GM19035 (cell line): ENCODE results near the gene KIAA1549.

Source experiments
- ATAC-seq: cut with Tn5 transposase; IDR thresholded peaks from one replicate; pipeline ENCODE4 v1.9.1; 2021; ENCODE audit not compliant: unreplicated experiment

KIAA1549 gene

DNA sequence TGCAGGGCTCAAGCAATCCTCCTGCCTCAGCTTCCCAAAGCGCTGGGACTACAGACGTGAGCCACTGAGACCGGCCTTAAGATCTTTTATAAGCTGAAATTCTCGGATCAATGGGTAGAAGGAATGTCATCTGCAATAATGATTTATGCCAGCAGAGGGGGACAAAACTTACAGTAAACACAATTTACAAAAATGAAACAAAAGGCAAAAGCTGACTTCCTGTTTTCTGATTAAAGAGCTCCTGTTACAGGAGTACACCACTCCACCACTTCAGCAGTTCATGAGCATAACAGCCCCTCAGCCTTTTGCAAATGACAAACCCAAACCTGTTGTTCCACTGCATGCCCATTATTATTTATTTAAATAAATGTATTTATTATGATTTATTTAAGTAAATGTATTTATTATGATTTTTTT, 94.7 kb downstream of the KIAA1549 start:
- ATAC-seq = peak; percentile 78

DNA sequence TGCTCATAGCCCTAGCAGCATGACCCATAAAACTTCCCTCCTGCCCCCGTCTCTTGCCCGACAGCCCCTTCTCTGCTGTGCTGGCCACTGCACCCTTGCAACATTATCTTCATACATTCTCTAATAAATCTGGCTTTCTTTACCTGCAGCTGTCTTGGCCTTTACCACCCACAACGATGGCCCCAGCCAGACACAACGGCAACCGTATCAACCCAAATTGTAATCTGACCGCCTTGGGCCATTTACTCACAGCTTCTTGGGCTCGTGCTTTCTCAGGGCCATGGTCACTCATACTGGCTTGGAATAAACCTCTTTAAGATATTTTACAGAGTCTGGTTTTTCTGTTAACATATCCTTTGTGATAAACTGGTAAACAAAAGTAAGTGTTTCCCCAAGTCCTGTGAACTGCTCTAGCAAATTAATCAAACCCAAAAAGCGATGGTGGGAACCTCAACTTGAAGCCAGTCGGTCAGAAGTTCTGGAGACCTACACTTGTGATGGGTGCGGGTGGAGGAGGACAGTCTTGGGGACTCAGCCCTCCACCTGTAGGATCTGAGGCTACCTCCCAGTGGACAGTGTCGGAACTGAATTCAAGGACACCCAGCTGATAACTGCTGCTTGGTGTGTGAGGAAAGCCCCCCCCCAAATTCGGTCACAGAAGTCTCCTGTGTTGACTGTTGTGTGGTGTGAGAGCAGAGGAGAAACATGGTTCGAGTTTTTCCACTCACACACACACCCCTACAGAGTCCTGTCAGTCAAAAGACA, 95.6 kb downstream of the KIAA1549 start:
- no peak for ATAC-seq

DNA sequence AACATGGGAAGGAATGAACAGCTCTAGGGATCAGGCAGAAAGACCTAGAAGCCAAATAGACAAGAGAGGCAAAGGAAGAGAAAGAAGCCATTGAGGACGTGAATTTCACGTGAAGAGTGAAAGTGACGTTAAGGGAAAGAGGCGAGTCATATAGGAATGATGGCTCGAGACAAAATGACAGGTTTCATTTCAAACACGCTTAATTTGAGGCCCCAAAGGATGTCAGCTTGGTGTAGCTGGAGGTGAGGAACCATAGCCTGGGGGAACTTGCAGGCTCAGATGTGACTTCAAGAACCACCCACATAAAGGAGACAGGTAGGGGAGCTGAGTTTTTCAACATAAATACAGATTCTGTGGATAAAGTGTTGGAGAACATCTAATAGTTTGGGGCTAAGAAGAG, 98.9 kb downstream of the KIAA1549 start:
- ATAC-seq = no peak

DNA sequence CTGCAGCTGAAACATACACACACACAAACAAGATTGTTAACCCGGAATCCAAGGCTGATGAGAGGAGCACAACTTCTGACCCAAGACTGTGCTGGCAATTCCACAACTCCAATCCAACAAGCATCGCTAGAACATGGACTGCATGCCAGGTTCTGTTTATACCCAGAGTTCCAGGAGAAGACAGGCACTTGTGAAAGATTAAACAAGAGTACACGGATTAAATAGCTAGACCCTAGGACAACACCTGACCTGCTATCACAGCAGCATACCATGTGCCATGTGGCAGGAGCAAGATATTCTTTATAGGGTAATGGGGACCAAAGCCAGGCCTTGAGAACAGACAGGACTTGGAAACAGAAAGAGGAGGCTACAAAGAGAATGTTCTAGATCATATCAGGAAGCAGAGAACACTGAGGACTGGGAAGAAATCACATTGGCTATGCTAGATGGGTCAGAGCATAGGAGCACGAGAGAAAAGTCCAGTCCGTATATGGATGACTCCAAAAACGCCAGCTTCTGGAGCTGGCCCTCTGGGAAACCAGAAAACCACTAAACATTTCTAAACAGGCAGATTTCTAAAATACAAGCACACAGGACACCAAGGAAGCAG, 99.5 kb downstream of the KIAA1549 start:
- ATAC-seq = no peak

- no peak for ATAC-seq
Observed at GRCh38 chr7:138880881-138881578, 100.2 kb downstream of the KIAA1549 start.

DNA sequence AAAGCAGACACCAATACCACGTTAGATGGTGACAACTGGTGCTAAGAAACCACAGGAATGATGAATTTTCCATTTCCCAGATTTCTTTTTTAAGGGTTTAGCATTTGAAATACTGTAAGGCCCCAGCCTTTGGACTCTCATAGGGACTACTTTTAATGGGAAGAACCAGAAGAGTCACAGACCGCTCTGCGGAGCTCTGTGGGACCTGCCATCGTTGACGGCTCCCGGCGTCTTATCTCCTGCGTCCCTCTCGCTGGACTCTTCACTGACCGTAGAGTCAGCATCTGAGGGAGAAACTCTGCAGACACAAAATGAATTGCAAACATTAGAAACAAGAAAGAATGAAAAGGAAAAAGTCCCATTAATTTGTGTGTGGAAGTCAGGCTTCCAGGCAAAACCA, 101.8 kb downstream of the KIAA1549 start:
- no peak for ATAC-seq

- ATAC-seq = no peak
Observed at GRCh38 chr7:138878856-138879255, 102.3 kb downstream of the KIAA1549 start.

- ATAC-seq = no peak
Observed at GRCh38 chr7:138878051-138878450, 103.1 kb downstream of the KIAA1549 start.

DNA sequence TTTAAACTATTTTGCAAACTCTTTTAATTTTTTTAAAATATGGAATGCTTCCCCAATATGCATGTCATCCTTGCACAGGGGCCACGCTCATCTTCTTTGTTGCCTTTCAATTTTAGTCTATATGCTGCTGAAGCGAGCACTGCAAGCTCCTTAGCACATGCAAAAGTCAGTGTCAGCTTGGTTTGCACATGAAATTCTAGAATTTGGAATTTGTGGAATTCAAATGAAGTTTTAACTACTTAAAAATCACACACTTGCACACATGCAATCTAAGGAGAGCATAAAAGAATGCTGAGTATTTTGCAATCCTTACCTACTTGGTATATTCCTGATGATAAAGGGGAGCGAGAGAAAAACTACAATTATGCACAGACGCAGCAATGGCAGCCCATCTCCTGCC, 104.9 kb downstream of the KIAA1549 start:
- no peak for ATAC-seq

DNA sequence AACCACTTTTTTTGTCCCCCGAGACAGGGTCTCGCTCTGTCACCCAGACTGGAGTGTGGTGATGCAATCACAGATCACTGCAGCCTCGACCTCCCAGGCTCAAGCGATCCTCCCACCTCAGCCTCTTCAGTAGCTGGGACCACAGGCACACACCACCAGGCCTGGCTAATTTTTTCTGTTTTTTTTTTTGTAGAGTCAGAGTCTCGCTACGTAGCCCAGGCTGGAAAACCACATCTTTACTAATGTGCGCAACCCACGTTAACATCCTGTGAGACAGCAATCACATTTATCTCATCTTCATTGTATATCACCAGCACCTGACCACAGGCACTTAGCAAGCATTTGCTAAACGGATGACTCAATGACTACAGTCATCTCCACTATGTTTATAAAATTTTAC, 105.4 kb downstream of the KIAA1549 start:
- no peak for ATAC-seq

GRCh38 chr7:138873220-138873892, 107.8 kb downstream of the KIAA1549 start:
- no peak for ATAC-seq

- ATAC-seq = no peak
Observed at GRCh38 chr7:138872576-138872975, 108.6 kb downstream of the KIAA1549 start.

DNA sequence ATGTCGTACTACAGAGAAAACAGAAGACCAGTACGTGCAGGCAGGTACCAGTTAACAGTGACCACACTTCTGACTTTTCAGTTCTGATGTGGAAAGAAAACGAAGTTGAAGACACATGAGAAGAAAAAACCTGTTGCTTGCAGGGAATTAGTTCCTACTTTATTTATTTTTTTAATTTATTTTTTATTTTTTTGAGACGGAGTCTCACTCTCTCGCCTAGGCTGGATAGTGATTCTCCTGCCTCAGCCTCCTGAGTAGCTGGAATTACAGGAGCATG, 109.4 kb downstream of the KIAA1549 start:
- ATAC-seq = no peak

GRCh38 chr7:138871065-138871813, 110.0 kb downstream of the KIAA1549 start:
- no peak for ATAC-seq

DNA sequence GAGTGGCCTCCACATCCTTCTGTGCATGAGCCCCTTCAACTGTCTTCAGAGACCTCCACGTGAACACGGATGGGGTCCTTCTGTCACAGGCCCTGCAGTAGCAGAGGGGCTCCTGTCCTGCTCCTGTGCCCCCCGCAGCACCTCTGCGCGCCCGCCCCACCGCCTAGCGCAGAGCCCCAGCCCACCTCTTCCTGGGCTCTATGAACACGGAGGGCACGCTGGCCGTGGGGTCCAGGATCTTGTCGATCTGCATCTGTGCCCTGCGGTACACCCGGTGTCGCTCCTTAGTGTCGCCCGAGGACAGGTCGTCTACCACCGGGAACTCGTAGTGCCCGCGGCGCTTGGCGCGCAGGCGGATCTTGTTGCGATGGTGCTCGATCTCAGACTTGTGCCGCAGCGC, 111.8 kb downstream of the KIAA1549 start:
- ATAC-seq = no peak

GRCh38 chr7:138868711-138869110, 112.5 kb downstream of the KIAA1549 start:
- no peak for ATAC-seq

- ATAC-seq = no peak
Observed at GRCh38 chr7:138867744-138868143, 113.4 kb downstream of the KIAA1549 start.

GRCh38 chr7:138866353-138866752, 114.8 kb downstream of the KIAA1549 start:
- ATAC-seq = no peak

- ATAC-seq = no peak
Observed at GRCh38 chr7:138865843-138866242, 115.3 kb downstream of the KIAA1549 start.

DNA sequence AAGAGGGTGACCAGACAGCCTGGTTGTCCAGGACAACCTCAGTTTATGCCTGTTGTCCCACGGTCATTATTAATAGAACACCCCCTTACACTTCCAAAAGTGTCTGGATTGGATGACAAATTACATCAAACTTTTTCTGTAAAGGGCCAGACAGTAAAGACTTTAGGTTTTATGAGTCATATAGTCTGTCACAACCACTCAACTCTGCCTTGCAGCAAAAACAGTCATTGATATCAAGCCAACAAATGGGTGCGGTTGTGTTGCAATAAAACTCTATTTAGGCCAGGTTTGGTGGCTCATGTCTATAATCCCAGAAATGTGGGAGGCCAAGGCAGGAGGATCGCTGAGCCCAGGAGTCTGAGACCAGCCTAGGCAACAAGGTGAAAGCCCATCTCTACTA, 116.5 kb downstream of the KIAA1549 start:
- ATAC-seq = no peak

DNA sequence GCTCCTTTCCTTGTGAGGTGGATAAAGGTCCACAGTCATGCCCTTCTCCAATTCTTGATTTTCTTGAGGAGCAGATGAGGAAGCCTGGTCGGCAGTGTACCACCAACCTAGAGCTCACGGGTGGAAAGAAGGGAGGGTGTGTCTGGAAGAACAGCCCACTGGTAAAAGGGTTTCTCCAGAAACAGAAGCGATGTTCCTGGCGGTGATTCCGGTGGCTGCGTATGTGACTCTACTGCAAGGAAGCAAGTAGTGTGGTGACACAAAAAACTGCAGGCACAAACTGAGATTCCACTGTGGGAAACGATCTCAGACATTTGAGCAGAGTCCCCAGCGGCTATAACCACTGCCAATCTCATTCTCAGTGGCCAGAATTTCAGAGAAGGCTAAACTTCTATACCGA, 117.3 kb downstream of the KIAA1549 start:
- no peak for ATAC-seq
